ENCODE measurements around the gene GAL3ST1.
"Not testable (repeated sequence)": the region's sequence is repeated elsewhere in the genome, so short reads cannot be mapped to it uniquely, and the experiment has no call there.

GAL3ST1 gene

GRCh38 chr22:30541961-30542810 is 32.3 kb downstream of the GAL3ST1 start:
- H3K27ac ChIP-seq, result no peak overlapping the region
- DNase-seq (ENCODE audit: low read depth, low spot score), result no peak

DNA sequence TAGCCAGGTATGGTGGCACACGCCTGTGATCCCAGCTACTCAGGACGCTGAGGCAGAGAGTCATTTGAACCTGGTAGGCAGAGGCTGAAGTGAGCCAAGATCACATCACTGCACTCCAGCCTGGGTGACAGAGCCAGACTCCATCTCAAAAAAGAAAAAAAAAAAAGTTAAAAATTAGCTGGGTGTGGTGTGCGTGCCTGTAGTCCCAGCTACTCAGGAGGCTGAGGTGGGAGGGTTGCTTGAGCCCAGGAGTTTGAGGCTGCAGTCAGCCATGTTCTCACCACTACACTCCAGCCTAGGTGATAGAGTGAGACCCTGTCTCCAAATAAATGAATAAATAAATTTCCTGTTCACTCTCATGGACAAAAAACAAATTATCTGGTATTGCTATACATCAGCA is 33.0 kb downstream of the GAL3ST1 start:
- H3K27ac ChIP-seq; DNase-seq (ENCODE audit: low read depth, low spot score): not testable (repeated sequence)

DNA sequence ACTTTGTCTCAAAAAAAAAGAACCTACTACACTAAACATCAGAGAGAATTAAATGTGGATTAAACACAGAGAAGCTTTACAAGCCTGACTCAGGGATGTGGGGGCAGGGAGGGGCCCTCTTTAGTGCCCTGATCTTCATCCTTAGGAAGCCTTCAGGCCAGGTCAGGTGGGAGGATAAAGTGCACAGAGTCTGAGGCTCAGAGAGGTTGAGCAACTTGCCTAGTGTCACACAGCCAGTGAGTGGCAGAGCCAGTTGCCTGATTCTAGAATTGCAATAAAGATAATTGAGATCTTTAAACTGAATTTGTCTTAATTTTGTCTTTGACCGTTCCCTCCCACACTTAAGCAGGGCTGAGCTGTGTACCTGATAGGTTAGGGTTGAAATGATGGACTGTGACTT is 35.1 kb downstream of the GAL3ST1 start:
- no peak overlapping the region for H3K27ac ChIP-seq
- no peak for DNase-seq (ENCODE audit: low read depth, low spot score)

DNA sequence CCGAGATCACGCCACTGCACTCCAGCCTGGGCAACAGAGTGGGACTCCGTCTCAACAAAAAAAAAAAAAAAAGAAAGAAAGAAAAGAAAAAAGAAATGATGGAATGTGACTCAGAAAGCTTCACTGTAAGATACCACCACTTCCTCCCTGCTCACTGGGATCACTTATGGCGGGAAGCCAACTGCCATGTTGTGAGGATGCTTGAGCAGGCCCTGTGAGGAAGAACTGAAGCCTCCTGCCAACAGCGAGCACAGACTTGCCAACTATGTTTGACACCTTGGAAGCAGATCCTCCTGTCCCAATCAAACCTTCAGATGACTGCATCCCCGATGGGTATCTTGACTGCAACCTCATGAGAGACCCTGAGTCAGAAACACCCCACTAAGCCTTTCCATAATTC is 36.2 kb downstream of the GAL3ST1 start:
- H3K27ac ChIP-seq, result no peak overlapping the region
- peak; percentile 34 for DNase-seq (ENCODE audit: low read depth, low spot score)

GRCh38 chr22:30537083-30537731 is 37.3 kb downstream of the GAL3ST1 start:
- no peak for DNase-seq (ENCODE audit: low read depth, low spot score)

DNA sequence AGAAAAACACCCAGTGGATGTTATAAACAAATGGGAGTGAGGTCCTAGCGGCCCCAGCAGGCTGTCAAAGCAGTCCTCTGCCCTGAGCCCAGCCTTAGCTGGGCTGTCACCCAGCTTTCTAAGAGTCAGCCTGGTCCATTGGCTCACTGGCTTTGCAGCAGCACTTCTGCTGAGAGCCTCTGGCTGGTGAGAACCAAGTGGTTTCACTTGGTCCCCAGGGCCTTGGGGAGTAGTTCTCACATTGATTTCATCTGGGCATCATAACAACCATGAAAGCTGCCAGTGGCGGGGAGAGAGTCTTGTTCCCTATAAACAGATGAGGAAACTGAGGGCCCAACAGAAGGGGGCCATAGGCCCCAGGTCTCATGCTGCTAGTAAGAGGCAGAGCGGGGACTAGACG is 39.3 kb downstream of the GAL3ST1 start:
- H3K27ac ChIP-seq, result no peak overlapping the region
- no peak for DNase-seq (ENCODE audit: low read depth, low spot score)

More at GRCh38 chr22:30537083-30537731, 37.3 kb downstream of the GAL3ST1 start:
- no peak overlapping the region for H3K27ac ChIP-seq

GRCh38 chr22:30531651-30532608 is 42.5 kb downstream of the GAL3ST1 start:
- no peak overlapping the region for H3K27ac ChIP-seq
- no peak for DNase-seq (ENCODE audit: low read depth, low spot score)

DNA sequence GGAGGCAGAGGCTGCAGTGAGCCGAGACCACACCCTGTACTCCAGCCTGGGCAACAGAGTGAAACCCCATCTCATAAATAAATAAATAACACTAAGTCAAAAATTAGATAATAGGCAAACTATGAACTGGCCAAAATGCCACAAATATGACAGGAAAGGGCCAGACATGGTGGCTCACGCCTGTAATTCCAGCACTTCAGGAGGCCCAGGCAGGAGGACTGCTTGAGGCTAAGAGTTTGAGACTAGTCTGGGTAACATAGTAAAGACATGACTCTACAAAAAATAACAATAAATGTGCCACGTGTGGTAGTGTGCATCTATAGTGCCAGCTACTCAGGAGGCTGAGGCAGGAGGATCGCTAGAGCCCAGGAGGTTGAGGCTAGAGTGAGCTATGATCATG is 47.8 kb downstream of the GAL3ST1 start:
- H3K27ac ChIP-seq, result no peak overlapping the region
- no peak for DNase-seq (ENCODE audit: low read depth, low spot score)

GRCh38 chr22:30523646-30524489 is 50.6 kb downstream of the GAL3ST1 start:
- no peak for DNase-seq (ENCODE audit: low read depth, low spot score)

GRCh38 chr22:30521368-30522156 is 52.9 kb downstream of the GAL3ST1 start:
- H3K27ac ChIP-seq, result no peak overlapping the region
- no peak for DNase-seq (ENCODE audit: low read depth, low spot score)

More at GRCh38 chr22:30523646-30524489, 50.6 kb downstream of the GAL3ST1 start:
- H3K27ac ChIP-seq, result no peak overlapping the region

- DNase-seq (ENCODE audit: low read depth, low spot score), result no peak
- no peak overlapping the region for H3K27ac ChIP-seq
Observed at GRCh38 chr22:30519842-30520425, 54.5 kb downstream of the GAL3ST1 start.

DNA sequence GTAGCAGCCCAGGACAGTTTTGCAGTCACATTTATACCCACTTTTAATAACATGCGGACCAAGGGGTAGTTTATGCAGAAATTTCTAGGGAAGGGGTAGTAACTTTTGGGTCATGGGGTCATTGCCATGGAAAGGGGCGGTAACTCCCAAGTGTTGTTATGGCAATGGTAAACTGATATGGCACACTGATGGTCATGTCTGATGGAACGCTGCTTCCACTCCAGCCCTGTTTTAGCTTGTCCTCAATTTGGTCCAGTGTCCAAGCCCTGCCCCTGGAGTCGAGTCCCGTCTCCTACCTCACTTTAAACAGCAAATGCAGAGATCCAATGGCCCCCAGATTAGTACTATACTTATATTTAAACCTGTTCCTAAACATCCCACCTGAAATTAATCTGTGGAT is 57.7 kb downstream of the GAL3ST1 start:
- DNase-seq (ENCODE audit: low read depth, low spot score), result no peak
- H3K27ac ChIP-seq, result no peak overlapping the region

DNA sequence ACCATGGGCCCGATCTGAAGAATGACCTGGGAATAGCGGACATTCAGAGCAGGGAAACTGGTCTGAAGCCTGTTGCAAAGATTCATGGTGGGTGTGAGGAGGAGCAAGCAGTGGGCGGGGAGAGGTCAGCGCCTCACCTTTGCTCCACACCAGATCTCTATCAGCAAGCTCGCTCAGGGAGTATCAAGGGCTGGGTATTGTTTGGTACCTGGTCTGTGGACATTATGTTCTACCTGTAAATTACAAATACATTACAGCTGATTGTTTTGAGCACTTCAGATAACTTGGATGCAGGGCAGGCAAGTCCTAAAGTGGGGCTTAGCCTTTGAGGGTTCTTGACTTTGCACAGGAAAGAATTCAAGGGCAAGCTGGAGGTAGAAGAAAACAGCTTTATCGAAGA is 58.2 kb downstream of the GAL3ST1 start:
- DNase-seq (ENCODE audit: low read depth, low spot score), result no peak
- H3K27ac ChIP-seq, result no peak overlapping the region

GRCh38 chr22:30514252-30514651 is 60.2 kb downstream of the GAL3ST1 start:
- no peak overlapping the region for H3K27ac ChIP-seq
- no peak for DNase-seq (ENCODE audit: low read depth, low spot score)

- H3K27ac ChIP-seq, result no peak overlapping the region
- DNase-seq (ENCODE audit: low read depth, low spot score), result no peak
Observed at GRCh38 chr22:30513462-30513861, 61.0 kb downstream of the GAL3ST1 start.

DNA sequence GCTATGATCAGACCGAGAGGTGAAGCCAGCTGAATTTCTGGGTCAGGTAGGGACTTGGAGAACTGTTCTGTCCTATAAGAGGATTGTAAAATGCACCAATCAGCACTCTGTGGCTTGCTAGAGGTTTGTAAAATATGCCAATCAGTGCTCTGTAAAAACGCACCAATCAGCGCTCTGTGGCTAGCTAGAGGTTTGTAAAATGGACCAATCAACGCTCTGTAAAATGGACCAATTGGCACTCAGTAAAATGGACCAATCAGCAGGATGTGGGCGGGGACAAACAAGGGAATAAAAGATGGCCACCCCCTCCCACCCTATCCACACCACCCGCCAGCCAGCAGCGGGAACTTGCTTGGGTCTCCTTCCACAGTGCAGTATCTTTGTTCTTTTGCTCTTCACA is 62.6 kb downstream of the GAL3ST1 start:
- DNase-seq (ENCODE audit: low read depth, low spot score), result no peak
- no peak overlapping the region for H3K27ac ChIP-seq

DNA sequence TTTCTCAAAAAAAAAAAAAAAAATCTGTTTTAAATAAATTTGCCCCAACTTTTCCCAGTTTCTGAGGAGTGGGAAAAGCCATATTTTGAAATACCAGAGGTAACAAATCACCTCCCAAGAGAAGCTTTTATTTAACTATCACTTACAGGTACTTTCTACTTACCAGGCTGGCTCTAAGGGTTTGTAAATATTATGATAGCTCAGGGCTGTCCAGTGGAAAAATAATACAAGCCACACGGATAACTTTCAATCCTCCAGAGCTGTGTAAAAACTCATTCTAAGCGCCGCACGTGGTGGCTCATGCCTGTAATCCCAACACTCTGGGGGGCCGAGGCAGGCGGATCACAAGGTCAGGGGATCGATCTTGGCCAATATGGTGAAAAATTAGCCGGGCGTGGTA is 63.4 kb downstream of the GAL3ST1 start:
- DNase-seq (ENCODE audit: low read depth, low spot score), result no peak

DNA sequence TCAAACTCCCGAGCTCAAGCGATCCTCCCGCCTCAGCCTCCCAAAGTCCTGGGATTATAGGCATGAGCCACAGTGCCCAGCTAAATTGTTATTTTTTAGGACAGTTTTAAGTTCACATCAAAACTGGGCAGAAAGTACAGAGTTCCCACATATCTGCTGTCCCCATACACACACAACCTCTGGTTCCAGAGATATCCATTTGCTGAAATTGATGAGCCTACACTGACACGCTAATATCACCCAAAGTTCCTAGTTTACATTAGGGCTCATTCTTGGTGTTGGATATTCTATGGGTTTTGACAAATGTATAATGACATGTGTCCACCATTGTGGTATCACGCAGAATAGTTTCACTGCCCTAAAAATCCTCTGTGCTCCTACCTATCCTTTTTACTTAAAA is 66.2 kb downstream of the GAL3ST1 start:
- no peak overlapping the region for H3K27ac ChIP-seq
- DNase-seq (ENCODE audit: low read depth, low spot score), result no peak

More for the DNA sequence above, 63.4 kb downstream of the GAL3ST1 start:
- H3K27ac ChIP-seq, result no peak overlapping the region

DNA sequence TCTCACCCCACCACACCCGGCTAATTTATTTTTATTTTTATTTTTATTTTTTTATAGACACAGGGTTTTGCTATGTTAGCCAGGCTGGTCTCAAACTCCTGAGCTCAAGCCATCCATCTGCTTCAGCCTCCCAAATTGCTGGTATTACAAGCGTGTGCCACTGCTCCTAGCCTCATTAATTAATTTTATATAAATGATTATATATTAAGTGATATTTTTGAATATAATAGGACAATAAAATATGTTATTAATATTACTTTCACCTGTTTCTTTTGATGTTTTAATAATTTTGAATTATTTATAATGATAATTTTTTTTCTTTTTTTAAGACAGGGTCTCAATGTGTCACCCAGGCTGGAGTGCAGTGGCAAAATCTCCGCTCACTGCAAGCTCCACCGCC is 66.8 kb downstream of the GAL3ST1 start:
- no peak for DNase-seq (ENCODE audit: low read depth, low spot score)
- no peak overlapping the region for H3K27ac ChIP-seq
